ENCODE data around the gene GLI3. TPM values are rescaled to one million over a fixed set of nuclear protein-coding genes. Genes with fewer than 3 reads are reported as not detected.

Gene GLI3
- total RNA-seq, 4 donors from 2014 or later: 23.1 to 41.3 (median 24.6) TPM

- TF ChIP-seq POLR2A (IDR thresholded peaks at IDR 0.05) (no peak), POLR2AphosphoS5 (IDR thresholded peaks at IDR 0.05) (no peak), EP300 (IDR thresholded peaks at IDR 0.05) (no peak), CTCF (IDR thresholded peaks at IDR 0.05) (no peak)
- no peaks in the 10 kb centered on the region for H3K36me3 ChIP-seq
- H3K4me1 ChIP-seq: peaks cover 19% of the 10 kb centered on the region
- no peak for DNase-seq (ENCODE audit: low spot score in 2 of 2)
- H3K27ac ChIP-seq: no peak overlapping the region
- 74% methylated on average over 6 of the region's 6 CpGs for WGBS
- no peaks in the 10 kb centered on the region for H3K9me3 ChIP-seq
- no peaks in the 10 kb centered on the region for H3K27me3 ChIP-seq
- no peak overlapping the region for H3K4me3 ChIP-seq
Observed at GRCh38 chr7:42138691-42139090, 98.3 kb downstream of the GLI3 start.

- no peaks in the 10 kb centered on the region for H3K36me3 ChIP-seq
- H3K27ac ChIP-seq: no peak overlapping the region
- WGBS: 53% methylated on average over 4 of the region's 4 CpGs
- no peaks in the 10 kb centered on the region for H3K27me3 ChIP-seq
- no peak for TF ChIP-seq EP300 (IDR thresholded peaks at IDR 0.05)
- no peak for TF ChIP-seq POLR2AphosphoS5 (IDR thresholded peaks at IDR 0.05)
- TF ChIP-seq CTCF (IDR thresholded peaks at IDR 0.05): no peak
- TF ChIP-seq POLR2A (IDR thresholded peaks at IDR 0.05): no peak
- H3K9me3 ChIP-seq: no peaks in the 10 kb centered on the region
- no peak for DNase-seq (ENCODE audit: low spot score in 2 of 2)
- no peak overlapping the region for H3K4me3 ChIP-seq
- peaks cover 15% of the 10 kb centered on the region for H3K4me1 ChIP-seq
Observed at GRCh38 chr7:42137941-42138340, 99.1 kb downstream of the GLI3 start.

GRCh38 chr7:42137431-42137830 lies 99.6 kb downstream of the GLI3 start:
- no peak for DNase-seq (ENCODE audit: low spot score in 2 of 2)
- Histone ChIP-seq H3K27ac (no peak overlapping the region), H3K9me3 (no peaks in the 10 kb centered on the region), H3K4me1 (peaks cover 15% of the 10 kb centered on the region), H3K4me3 (no peak overlapping the region), H3K36me3 (no peaks in the 10 kb centered on the region), H3K27me3 (no peaks in the 10 kb centered on the region)
- 67% methylated on average over 3 of the region's 3 CpGs for WGBS
- TF ChIP-seq POLR2A (IDR thresholded peaks at IDR 0.05) (no peak), CTCF (IDR thresholded peaks at IDR 0.05) (no peak), EP300 (IDR thresholded peaks at IDR 0.05) (no peak), POLR2AphosphoS5 (IDR thresholded peaks at IDR 0.05) (no peak)

- Histone ChIP-seq H3K27me3 (no peaks in the 10 kb centered on the region), H3K36me3 (no peaks in the 10 kb centered on the region), H3K9me3 (no peaks in the 10 kb centered on the region), H3K4me3 (no peak overlapping the region), H3K27ac (no peak overlapping the region), H3K4me1 (peaks cover 15% of the 10 kb centered on the region)
- no peak for TF ChIP-seq CTCF (IDR thresholded peaks at IDR 0.05)
- TF ChIP-seq EP300 (IDR thresholded peaks at IDR 0.05): no peak
- TF ChIP-seq POLR2AphosphoS5 (IDR thresholded peaks at IDR 0.05): no peak
- no peak for TF ChIP-seq POLR2A (IDR thresholded peaks at IDR 0.05)
- DNase-seq (ENCODE audit: low spot score in 2 of 2): no peak
- 91% methylated on average over 1 of the region's 1 CpG for WGBS
Observed at GRCh38 chr7:42135728-42136127, 101.3 kb downstream of the GLI3 start.

- TF ChIP-seq POLR2A (IDR thresholded peaks at IDR 0.05) (no peak), EP300 (IDR thresholded peaks at IDR 0.05) (no peak), CTCF (IDR thresholded peaks at IDR 0.05) (no peak), POLR2AphosphoS5 (IDR thresholded peaks at IDR 0.05) (no peak)
- no peaks in the 10 kb centered on the region for H3K9me3 ChIP-seq
- H3K36me3 ChIP-seq: no peaks in the 10 kb centered on the region
- H3K27ac ChIP-seq: no peak overlapping the region
- 80% methylated on average over 10 of the region's 10 CpGs for WGBS
- peaks cover 15% of the 10 kb centered on the region for H3K4me1 ChIP-seq
- H3K27me3 ChIP-seq: no peaks in the 10 kb centered on the region
- no peak for DNase-seq (ENCODE audit: low spot score in 2 of 2)
- no peak overlapping the region for H3K4me3 ChIP-seq
Observed at GRCh38 chr7:42134276-42134876, 102.6 kb downstream of the GLI3 start.

All from suprapubic skin (tissue), 4 donors.